Nucleus accumbens (tissue), 56 donors: ENCODE measurements around the gene SLC38A6.

Source experiments
- DNase-seq, 56 donors: peaks; one replicate each; lab custom pipeline; 2025; lab: John Stamatoyannopoulos, UW

Gene SLC38A6

GRCh38 chr14:61101803-61102548 lies 120.9 kb downstream of the SLC38A6 start:
- peak in 2 of 56 donors; percentile 6 to 9 for DNase-seq
